SU-DHL-6 (cell line): ENCODE results near the gene UTP15.

Experiments
- H2AFZ ChIP-seq: fragments of 200-600 bp; sonication (generic); 2 replicates; pipeline ENCODE4 v1.6.1; 2014; ENCODE audit warnings: low read depth, mild to moderate bottlenecking, moderate library complexity, mixed read lengths, antibody characterized with exemption, low read length; ENCODE audit not compliant: severe bottlenecking
- H3F3A ChIP-seq: fragments of 200-600 bp; shearing (Covaris generic); 2 replicates; pipeline ENCODE4 v1.6.0; 2016; ENCODE audit warnings: antibody characterized with exemption, mild to moderate bottlenecking; ENCODE audit not compliant: insufficient read depth
- H3K27ac ChIP-seq: fragments of 200-600 bp; sonication (generic); 2 replicates; pipeline ENCODE4 v1.5.1; 2016; ENCODE audit warnings: low read depth, mild to moderate bottlenecking, low read length, moderate library complexity, mixed read lengths
- H3K27me3 ChIP-seq: fragments of 200-600 bp; sonication (generic), shearing (Covaris generic); 2 replicates; pipeline ENCODE4 v1.6.0; 2014; ENCODE audit warnings: mild to moderate bottlenecking, low read length
- H3K36me3 ChIP-seq: fragments of 200-600 bp; sonication (generic); 2 replicates; pipeline ENCODE4 v1.6.1; 2014; ENCODE audit warnings: mild to moderate bottlenecking, low read length, mixed read lengths
- H3K4me2 ChIP-seq: fragments of 300-600, 200-600 bp; shearing (Covaris generic), sonication (generic); 2 replicates; pipeline ENCODE4 v1.6.0; 2014; ENCODE audit warnings: low read length, low read depth, mild to moderate bottlenecking; ENCODE audit not compliant: poor library complexity, severe bottlenecking
- H3K4me3 ChIP-seq: fragments of 200-600 bp; sonication (generic); 2 replicates; pipeline ENCODE4 v1.5.1; 2014; ENCODE audit warnings: antibody characterized with exemption, low read length, mild to moderate bottlenecking, mixed read lengths; ENCODE audit not compliant: insufficient read depth, poor library complexity, severe bottlenecking
- H3K79me2 ChIP-seq: fragments of 200-600 bp; sonication (generic); 2 replicates; pipeline ENCODE4 v1.6.1; 2014; ENCODE audit warnings: mild to moderate bottlenecking, low read length, moderate library complexity; ENCODE audit not compliant: insufficient read depth
- H3K9ac ChIP-seq: fragments of 200-600 bp; sonication (generic); 2 replicates; pipeline ENCODE4 v1.7.0; 2014; ENCODE audit warnings: mild to moderate bottlenecking, low read length
- H3K9me2 ChIP-seq: fragments of 200-600 bp; sonication (generic); replicated peaks from 2 replicates; pipeline ENCODE4 v1.6.1; 2014; ENCODE audit warnings: low read length; ENCODE audit not compliant: insufficient read depth
- H3K9me3 ChIP-seq: fragments of 200-600 bp; sonication (generic); 2 replicates; pipeline ENCODE4 v1.6.1; 2014; ENCODE audit warnings: low read length, mixed read lengths; ENCODE audit not compliant: insufficient read depth
- H4K20me1 ChIP-seq: fragments of 200-600 bp; sonication (generic); 2 replicates; pipeline ENCODE4 v1.6.1; 2014; ENCODE audit warnings: low read depth, mild to moderate bottlenecking, antibody characterized with exemption, low read length, moderate library complexity, mixed read lengths
- CTCF ChIP-seq: fragments of 200-600 bp; sonication (generic); IDR thresholded peaks from one replicate; pipeline ENCODE4 v1.5.1; 2017; ENCODE audit warnings: antibody characterized with exemption, mild to moderate bottlenecking, low read length, moderate library complexity; ENCODE audit not compliant: insufficient read depth, poor library complexity, severe bottlenecking
- EZH2phosphoT487 ChIP-seq: fragments of 200-600 bp; sonication (generic), shearing (Covaris generic); conservative IDR thresholded peaks from 2 replicates; pipeline ENCODE4 v1.6.1; 2018; ENCODE audit warnings: mild to moderate bottlenecking, antibody characterized with exemption, low read length, moderate library complexity, mixed read lengths

Gene UTP15

GRCh38 chr5:73623060-73623459, 57.5 kb downstream of the UTP15 start:
- Histone ChIP-seq H3F3A (no peaks in the 10 kb centered on the region), H3K4me2 (no peak overlapping the region), H3K27me3 (no peaks in the 10 kb centered on the region), H3K79me2 (no peaks in the 10 kb centered on the region), H3K27ac (no peak overlapping the region), H3K9ac (no peak overlapping the region), H2AFZ (no peak overlapping the region), H3K4me3 (no peak overlapping the region), H3K9me3 (no peaks in the 10 kb centered on the region), H4K20me1 (no peaks in the 10 kb centered on the region), H3K36me3 (no peaks in the 10 kb centered on the region), H3K9me2 (no peaks in the 10 kb centered on the region)
- no peak for TF ChIP-seq EZH2phosphoT487

GRCh38 chr5:73623901-73624404, 58.4 kb downstream of the UTP15 start:
- Histone ChIP-seq H4K20me1 (no peaks in the 10 kb centered on the region), H3K4me2 (no peak overlapping the region), H3K27me3 (no peaks in the 10 kb centered on the region), H3K27ac (no peak overlapping the region), H2AFZ (no peak overlapping the region), H3K4me3 (no peak overlapping the region), H3F3A (no peaks in the 10 kb centered on the region), H3K79me2 (no peaks in the 10 kb centered on the region), H3K9me2 (no peaks in the 10 kb centered on the region), H3K9me3 (no peaks in the 10 kb centered on the region), H3K36me3 (no peaks in the 10 kb centered on the region), H3K9ac (no peak overlapping the region)
- TF ChIP-seq EZH2phosphoT487 (no peak), CTCF (no peak)

- no peaks in the 10 kb centered on the region for H3K9me3 ChIP-seq
- no peak overlapping the region for H3K27ac ChIP-seq
- H3K36me3 ChIP-seq, result no peaks in the 10 kb centered on the region
- no peaks in the 10 kb centered on the region for H3F3A ChIP-seq
- no peaks in the 10 kb centered on the region for H3K9me2 ChIP-seq
- H3K27me3 ChIP-seq, result no peaks in the 10 kb centered on the region
- no peak overlapping the region for H3K9ac ChIP-seq
- no peak overlapping the region for H2AFZ ChIP-seq
- no peaks in the 10 kb centered on the region for H3K79me2 ChIP-seq
- H3K4me3 ChIP-seq, result no peak overlapping the region
- H4K20me1 ChIP-seq, result no peaks in the 10 kb centered on the region
- TF ChIP-seq CTCF (no peak), EZH2phosphoT487 (no peak)
- H3K4me2 ChIP-seq, result no peak overlapping the region
Observed at GRCh38 chr5:73624888-73625287, 59.3 kb downstream of the UTP15 start.

GRCh38 chr5:73625372-73625943, 59.9 kb downstream of the UTP15 start:
- no peak overlapping the region for H3K27ac ChIP-seq
- no peak overlapping the region for H3K4me2 ChIP-seq
- no peak overlapping the region for H2AFZ ChIP-seq

More at GRCh38 chr5:73625372-73625943, 59.9 kb downstream of the UTP15 start:
- no peaks in the 10 kb centered on the region for H3F3A ChIP-seq
- no peak for TF ChIP-seq CTCF
- no peak for TF ChIP-seq EZH2phosphoT487
- no peaks in the 10 kb centered on the region for H3K9me3 ChIP-seq
- H3K4me3 ChIP-seq, result no peak overlapping the region
- H3K27me3 ChIP-seq, result no peaks in the 10 kb centered on the region
- H4K20me1 ChIP-seq, result no peaks in the 10 kb centered on the region
- H3K79me2 ChIP-seq, result no peaks in the 10 kb centered on the region
- H3K36me3 ChIP-seq, result no peaks in the 10 kb centered on the region
- no peak overlapping the region for H3K9ac ChIP-seq
- H3K9me2 ChIP-seq, result no peaks in the 10 kb centered on the region
